GM23338 (cell line): ENCODE data around the gene KLRK1. TPM values are rescaled to one million over a fixed set of nuclear protein-coding genes. Genes with fewer than 3 reads are reported as not detected.

Experiments used
- ATAC-seq: fragments of 200-7000 bp; cut with Tn5 transposase; 3 replicates; pipeline ENCODE4 v1.9.1; 2020
- DNase-seq: peaks from one replicate; pipeline ENCODE4 v3.0.0-alpha.2; 2015; ENCODE audit warnings: low spot score
- H2AFZ ChIP-seq: fragments of 200-600 bp; sonication (generic); 2 replicates; pipeline ENCODE4 v1.8.0; 2016; ENCODE audit warnings: antibody characterized with exemption, mild to moderate bottlenecking, moderate library complexity
- H3F3A ChIP-seq: fragments of 200-600 bp; sonication (generic); replicated peaks from 2 replicates; pipeline ENCODE4 v1.8.0; 2017; ENCODE audit warnings: antibody characterized with exemption, mixed run types, low read depth
- H3K27ac ChIP-seq: fragments of 200-600 bp; sonication (generic); 2 replicates; pipeline ENCODE4 v1.6.1; 2016; ENCODE audit warnings: low read depth
- H3K27me3 ChIP-seq: fragments of 200-600 bp; sonication (generic); 2 replicates; pipeline ENCODE4 v1.8.0; 2016; ENCODE audit warnings: mild to moderate bottlenecking, mixed run types, moderate library complexity; ENCODE audit not compliant: insufficient read depth
- H3K36me3 ChIP-seq: fragments of 200-600 bp; sonication (generic); 2 replicates; pipeline ENCODE4 v1.8.0; 2016; ENCODE audit warnings: mild to moderate bottlenecking; ENCODE audit not compliant: insufficient read depth
- H3K4me1 ChIP-seq: fragments of 200-600 bp; sonication (generic); 2 replicates; pipeline ENCODE4 v1.8.0; 2016; ENCODE audit warnings: mild to moderate bottlenecking, moderate library complexity; ENCODE audit not compliant: insufficient read depth
- H3K4me2 ChIP-seq: fragments of 200-600 bp; sonication (generic); 2 replicates; pipeline ENCODE4 v1.7.1; 2017; ENCODE audit warnings: mixed run types
- H3K4me3 ChIP-seq: fragments of 200-600 bp; sonication (generic); 2 replicates; pipeline ENCODE4 v1.6.1; 2016; ENCODE audit warnings: mixed run types
- H3K79me2 ChIP-seq: fragments of 200-600 bp; sonication (generic); replicated peaks from 2 replicates; pipeline ENCODE4 v1.8.0; 2017; ENCODE audit warnings: mild to moderate bottlenecking; ENCODE audit not compliant: insufficient read depth
- H3K9me2 ChIP-seq: fragments of 200-600 bp; sonication (generic); 2 replicates; pipeline ENCODE4 v1.8.0; 2017; ENCODE audit not compliant: insufficient read depth
- H4K20me1 ChIP-seq: fragments of 200-600 bp; sonication (generic); replicated peaks from 2 replicates; pipeline ENCODE4 v1.8.0; 2017; ENCODE audit warnings: mild to moderate bottlenecking; ENCODE audit not compliant: insufficient read depth
- H3K27ac Mint-ChIP-seq: 2 replicates; pipeline ENCODE4 v1.8.0; 2020; ENCODE audit warnings: inconsistent platforms, mild to moderate bottlenecking, moderate library complexity, mixed read lengths
- H3K27me3 Mint-ChIP-seq: 3 replicates; pipeline ENCODE4 v1.8.0; 2022; ENCODE audit warnings: low read depth, mild to moderate bottlenecking, moderate library complexity, mixed read lengths, inconsistent platforms; ENCODE audit not compliant: insufficient read depth, poor library complexity
- H3K36me3 Mint-ChIP-seq: 3 replicates; pipeline ENCODE4 v1.8.0; 2021; ENCODE audit warnings: low read depth, mild to moderate bottlenecking, inconsistent platforms, moderate library complexity, mixed read lengths
- H3K4me1 Mint-ChIP-seq: 3 replicates; pipeline ENCODE4 v1.8.0; 2020; ENCODE audit warnings: mild to moderate bottlenecking, inconsistent platforms, mixed read lengths
- H3K4me3 Mint-ChIP-seq: 3 replicates; pipeline ENCODE4 v1.8.0; 2021; ENCODE audit warnings: moderate library complexity, mild to moderate bottlenecking, inconsistent platforms, mixed read lengths
- H3K9me3 Mint-ChIP-seq: 3 replicates; pipeline ENCODE4 v1.8.0; 2020; ENCODE audit warnings: moderate library complexity, mild to moderate bottlenecking, inconsistent platforms, mixed read lengths
- CTCF ChIP-seq, 2 experiments: fragments of 200-600 bp in 1 of 2; sonication (generic) in 1 of 2; conservative IDR thresholded peaks; 2 replicates each; pipeline versions ENCODE4 v1.5.1 to v1.6.1; 2016 to 2017; ENCODE audit warnings: antibody characterized with exemption in 2 of 2, low read depth in 2 of 2, mild to moderate bottlenecking in 2 of 2, moderate library complexity in 1 of 2
- ETS1 ChIP-seq: IDR thresholded peaks from 2 replicates; pipeline ENCODE4 v1.6.1; 2016; ENCODE audit warnings: antibody characterized with exemption
- EZH2 ChIP-seq: fragments of 200-600 bp; sonication (generic); IDR thresholded peaks from one replicate; pipeline ENCODE4 v1.8.0; 2017; ENCODE audit warnings: antibody characterized with exemption, mild to moderate bottlenecking, low read depth; ENCODE audit not compliant: unreplicated experiment
- EZH2phosphoT487 ChIP-seq: fragments of 200-600 bp; sonication (generic); IDR thresholded peaks from one replicate; pipeline ENCODE4 v1.8.1; 2018; ENCODE audit warnings: antibody characterized with exemption; ENCODE audit not compliant: unreplicated experiment
- JUNB ChIP-seq: IDR thresholded peaks from one replicate; pipeline ENCODE4 v1.6.1; 2016; ENCODE audit warnings: antibody characterized with exemption; ENCODE audit not compliant: unreplicated experiment
- NANOG ChIP-seq: IDR thresholded peaks from 2 replicates; pipeline ENCODE4 v1.6.1; 2016; ENCODE audit warnings: antibody characterized with exemption, borderline replicate concordance
- REST ChIP-seq: IDR thresholded peaks from one replicate; pipeline ENCODE4 v1.6.1; 2018; ENCODE audit warnings: antibody characterized with exemption; ENCODE audit not compliant: unreplicated experiment
- STAT1 ChIP-seq: IDR thresholded peaks from one replicate; pipeline ENCODE4 v1.6.1; 2016; ENCODE audit warnings: antibody characterized with exemption; ENCODE audit not compliant: unreplicated experiment
- ZNF114 ChIP-seq: fragments of 250-450 bp; sonication (Bioruptor Pico); IDR thresholded peaks from 2 replicates; pipeline ENCODE4 v1.5.0; 2020; ENCODE audit warnings: mild to moderate bottlenecking, moderate library complexity
- ZNF331 ChIP-seq: fragments of 250-450 bp; sonication (Bioruptor Pico); IDR thresholded peaks from 2 replicates; pipeline ENCODE4 v1.5.0; 2020; ENCODE audit warnings: low read depth, mild to moderate bottlenecking, moderate library complexity
- polyA plus RNA-seq: library from polyadenylated mRNA; unstranded; fragments of >200 nt; fragmentation: Nextera tagmentation; extraction: Ambion mirVana; gene quantifications from 2 replicates; pipeline ENCODE4 v1.2.1, GENCODE V29; 2016
- total RNA-seq: library from RNA; depleted of rRNA; stranded (reverse); fragments of >200 nt; shearing (Covaris generic); gene quantifications from 2 replicates; pipeline ENCODE4 v1.2.3, GENCODE V29; 2014

Gene KLRK1
- total and polyA plus RNA-seq, 2 experiments from 2014 or later = not detected

GRCh38 chr12:10369557-10370415 lies 20.1 kb downstream of the KLRK1 start:
- Histone ChIP-seq H3K4me1 (peaks cover 38% of the 10 kb centered on the region), H3F3A (no peaks in the 10 kb centered on the region), H2AFZ (no peak overlapping the region), H3K27ac (no peak overlapping the region), H3K27me3 (no peaks in the 10 kb centered on the region), H3K36me3 (no peaks in the 10 kb centered on the region), H3K4me2 (no peak overlapping the region), H3K4me3 (no peak overlapping the region), H3K79me2 (no peaks in the 10 kb centered on the region), H3K9me2 (no peaks in the 10 kb centered on the region), H4K20me1 (no peaks in the 10 kb centered on the region)
- no peak for DNase-seq
- Mint-ChIP-seq H3K4me3 (no peak overlapping the region), H3K27ac (no peak overlapping the region), H3K27me3 (peaks cover 2% of the 10 kb centered on the region), H3K36me3 (peaks cover 7% of the 10 kb centered on the region), H3K9me3 (peaks cover 14% of the 10 kb centered on the region), H3K4me1 (peaks cover 42% of the 10 kb centered on the region)
- TF ChIP-seq NANOG (no peak), EZH2phosphoT487 (no peak), STAT1 (no peak), JUNB (no peak), ETS1 (no peak)
- no peak for ATAC-seq

GRCh38 chr12:10368206-10369171 lies 21.4 kb downstream of the KLRK1 start:
- Mint-ChIP-seq H3K27ac (peak overlapping the region; percentile 22), H3K27me3 (peaks cover 2% of the 10 kb centered on the region), H3K4me1 (peaks cover 42% of the 10 kb centered on the region), H3K36me3 (peaks cover 7% of the 10 kb centered on the region), H3K9me3 (peaks cover 14% of the 10 kb centered on the region), H3K4me3 (no peak overlapping the region)
- no peak overlapping the region for H3K4me3 ChIP-seq
- H3F3A ChIP-seq = no peaks in the 10 kb centered on the region
- no peaks in the 10 kb centered on the region for H3K27me3 ChIP-seq
- no peaks in the 10 kb centered on the region for H3K36me3 ChIP-seq
- H3K4me2 ChIP-seq = no peak overlapping the region
- no peak overlapping the region for H3K27ac ChIP-seq
- DNase-seq = no peak
- H3K9me2 ChIP-seq = no peaks in the 10 kb centered on the region
- H4K20me1 ChIP-seq = no peaks in the 10 kb centered on the region
- no peaks in the 10 kb centered on the region for H3K79me2 ChIP-seq
- peak overlapping the region; percentile 50; the same call in 1 of the 2 replicates for H2AFZ ChIP-seq
- peaks cover 47% of the 10 kb centered on the region for H3K4me1 ChIP-seq
- no peak for ATAC-seq
- TF ChIP-seq CTCF (conservative IDR thresholded peaks at IDR 0.05; ENCODE audit: low read depth in 2 of 2) (no peak), ZNF114 (CRISPR knock-in tag) (no peak), EZH2 (no peak), ETS1 (no peak), REST (no peak), ZNF331 (no peak), NANOG (no peak)
